Kidney capillary endothelial cell (primary cell): Measurements from ENCODE around the gene LANCL3.

Source experiments
- DNase-seq: peaks from one replicate; pipeline ENCODE4 v3.0.0-alpha.2; 2018; ENCODE audit warnings: low spot score

LANCL3 gene

DNA sequence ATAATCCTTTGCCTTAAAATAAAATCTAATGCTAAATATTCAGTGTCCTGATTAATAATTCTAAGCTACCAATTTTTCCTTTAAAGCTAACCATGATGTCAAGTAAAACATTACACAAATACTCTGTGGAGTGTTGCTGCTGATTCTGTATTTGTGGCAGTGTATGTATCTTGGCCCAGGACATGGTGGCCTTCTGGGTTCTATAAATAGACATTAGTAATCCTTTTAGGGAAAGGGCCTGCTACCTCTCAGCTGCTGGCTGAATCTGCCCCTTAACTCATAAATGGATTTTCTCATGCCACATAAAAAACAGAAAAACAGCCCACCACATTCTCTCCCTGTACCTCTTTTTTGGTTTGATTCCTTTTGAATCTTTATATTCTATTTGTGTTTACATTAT lies 113.0 kb downstream of the LANCL3 start:
- no peak for DNase-seq

GRCh38 chrX:37684973-37685372 lies 113.5 kb downstream of the LANCL3 start:
- DNase-seq: no peak

DNA sequence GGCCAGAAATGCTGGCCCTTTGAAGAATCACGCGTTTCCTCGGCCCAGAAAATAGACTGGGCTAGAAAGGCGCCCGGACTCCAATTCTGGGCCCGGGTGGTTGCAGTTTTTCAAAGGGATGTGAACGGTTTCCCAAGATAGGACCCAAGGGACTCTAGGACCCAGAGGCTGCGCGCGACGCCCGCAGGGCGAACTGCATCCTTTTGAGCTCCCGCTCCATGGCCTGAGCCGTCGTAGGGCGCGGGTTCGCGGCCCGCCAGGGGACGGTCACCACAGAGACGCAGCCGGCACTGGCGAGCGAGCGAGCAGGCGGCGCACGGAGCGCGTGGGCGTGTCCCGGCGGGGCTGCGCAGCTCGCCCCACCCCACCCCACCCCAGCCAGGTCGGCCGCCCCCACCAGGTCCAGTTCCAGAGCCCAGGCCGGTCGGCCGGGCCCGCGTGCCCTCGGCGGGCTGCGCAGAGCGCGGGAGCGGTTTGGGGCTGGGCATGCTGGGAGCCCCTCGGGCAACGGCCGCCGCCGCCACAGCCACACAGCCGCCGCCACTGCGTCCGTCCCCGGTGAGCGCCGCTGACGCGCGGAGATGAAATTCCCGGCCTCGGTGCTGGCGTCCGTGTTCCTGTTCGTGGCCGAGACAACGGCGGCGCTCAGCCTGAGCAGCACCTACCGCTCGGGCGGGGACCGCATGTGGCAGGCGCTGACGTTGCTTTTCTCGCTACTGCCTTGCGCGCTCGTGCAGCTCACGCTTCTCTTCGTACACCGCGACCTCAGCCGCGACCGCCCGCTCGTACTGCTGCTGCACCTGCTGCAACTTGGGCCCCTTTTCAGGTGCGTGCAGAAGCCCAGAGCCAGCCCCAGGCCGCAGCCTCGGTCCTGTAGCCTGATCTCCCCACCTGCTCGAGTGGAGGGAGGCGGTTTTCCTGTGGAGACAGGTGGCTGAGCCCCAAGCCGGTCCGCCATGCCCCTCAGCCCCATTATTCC lies 114.2 kb downstream of the LANCL3 start, which contains the start of gene XK:
TSS of gene XK (plus strand) at position 411 of the 979 bp plus-strand sequence. CDS start at position 582, 171 bp downstream.
- DNase-seq: no peak

GRCh38 chrX:37686369-37686995 lies 115.0 kb downstream of the LANCL3 start:
- no peak for DNase-seq

DNA sequence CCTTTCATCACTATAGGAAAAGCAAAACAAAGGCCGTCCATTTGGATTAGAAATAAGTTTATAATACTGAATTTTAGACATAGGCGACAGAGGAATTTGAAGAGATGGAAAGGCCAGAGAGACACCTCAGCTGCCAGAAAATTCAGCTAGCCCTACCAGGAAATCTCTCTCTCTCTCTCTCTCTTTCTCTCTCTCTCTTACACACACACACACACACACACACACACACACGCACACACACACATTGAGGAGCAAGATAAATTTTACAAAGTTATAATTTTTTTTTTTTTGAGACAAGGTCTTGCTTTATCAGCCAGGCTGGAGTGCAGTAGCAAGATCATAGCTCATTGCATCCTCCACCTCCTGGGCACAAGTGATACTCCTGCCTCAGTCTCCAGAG lies 115.5 kb downstream of the LANCL3 start:
- no peak for DNase-seq

DNA sequence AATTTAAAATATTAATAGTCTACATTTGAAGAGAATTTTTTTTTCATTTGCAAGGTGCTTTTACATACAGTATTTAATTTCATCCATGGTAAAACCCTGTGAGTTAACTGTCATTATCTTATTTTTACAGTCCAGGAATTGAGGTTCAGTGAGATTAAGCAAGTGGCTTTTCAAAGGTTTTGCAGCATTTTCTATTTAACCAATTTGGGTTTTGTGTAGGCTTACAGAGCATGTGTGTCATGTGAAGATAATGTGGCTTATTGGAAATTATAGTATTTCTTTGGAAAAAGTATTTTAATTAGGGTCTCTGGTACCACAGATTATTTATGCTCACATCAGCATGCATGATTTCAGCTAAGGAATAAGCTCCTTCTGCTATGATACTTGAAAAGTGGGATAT lies 118.7 kb downstream of the LANCL3 start:
- DNase-seq: no peak

GRCh38 chrX:37692918-37693317 lies 121.5 kb downstream of the LANCL3 start:
- DNase-seq: no peak

DNA sequence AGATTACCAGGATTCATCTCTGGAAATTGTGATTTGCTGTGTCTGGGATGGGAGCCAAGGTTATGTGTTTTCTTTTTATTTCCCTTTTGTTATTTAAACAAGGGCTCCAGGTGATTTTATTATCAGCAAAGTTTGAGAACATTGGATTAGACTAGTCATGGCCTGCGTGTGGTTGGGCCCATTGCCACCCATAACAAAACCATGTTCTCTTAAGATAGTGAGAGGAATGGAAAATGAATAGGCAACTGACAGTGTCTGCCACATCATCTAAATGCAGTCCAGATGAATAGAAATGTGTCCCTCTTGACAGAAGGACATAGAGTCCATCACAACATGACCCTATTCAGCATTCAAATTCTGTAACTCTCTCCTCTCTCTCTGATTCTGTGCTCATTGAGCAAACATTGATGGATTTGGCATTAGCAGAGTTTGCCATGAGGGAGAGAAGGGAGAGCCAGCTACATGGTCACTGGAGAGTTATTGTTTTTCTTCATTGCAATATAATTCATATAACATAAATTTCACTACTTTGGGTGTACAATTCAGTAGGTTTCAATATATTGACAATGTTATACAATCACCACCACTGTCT lies 125.8 kb downstream of the LANCL3 start:
- DNase-seq: no peak

DNA sequence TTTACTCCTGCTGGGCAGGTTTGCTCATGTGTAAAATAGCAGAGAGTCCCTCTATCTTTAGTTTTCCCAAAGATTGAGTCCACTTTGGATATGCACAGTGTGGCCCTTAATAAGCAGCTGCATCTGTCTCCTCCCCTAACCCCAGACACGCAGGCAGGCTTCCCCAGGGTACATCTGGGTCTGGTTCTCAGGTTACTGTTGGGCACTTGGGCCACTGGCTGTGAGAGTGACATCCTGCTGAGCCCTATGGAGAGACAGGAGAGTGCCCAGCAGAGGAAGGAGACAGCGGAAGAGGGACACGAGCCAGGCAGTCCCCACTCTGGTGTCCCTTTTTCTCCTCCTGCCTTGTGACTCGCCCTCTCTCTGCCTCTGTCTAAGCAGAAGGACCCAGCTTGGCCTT lies 130.1 kb downstream of the LANCL3 start:
- no peak for DNase-seq

- no peak for DNase-seq
Observed at GRCh38 chrX:37711991-37712390, 140.5 kb downstream of the LANCL3 start.

- DNase-seq: no peak
Observed at GRCh38 chrX:37712458-37712857, 141.0 kb downstream of the LANCL3 start.

GRCh38 chrX:37714479-37714878 lies 143.0 kb downstream of the LANCL3 start:
- DNase-seq: no peak

GRCh38 chrX:37716602-37717001 lies 145.1 kb downstream of the LANCL3 start:
- DNase-seq: no peak

GRCh38 chrX:37717708-37718107 lies 146.2 kb downstream of the LANCL3 start:
- no peak for DNase-seq

GRCh38 chrX:37722595-37722994 lies 151.1 kb downstream of the LANCL3 start:
- DNase-seq: no peak

- no peak for DNase-seq
Observed at GRCh38 chrX:37726346-37726745, 154.9 kb downstream of the LANCL3 start.
